ENCODE data around the gene HIC1.

- no peak for TF ChIP-seq CTCF (conservative IDR thresholded peaks at IDR 0.05 in 1 of 2, IDR thresholded peaks at IDR 0.05 in 1 of 2; ENCODE audit: extremely low read depth in 1 of 2, insufficient read depth in 1 of 2, low read depth in 1 of 2, low read length in 2 of 2)
- no peak for TF ChIP-seq EZH2 (IDR thresholded peaks at IDR 0.05; ENCODE audit: borderline replicate concordance, low read length)
These were observed 46.4 kb upstream of the HIC1 start for GRCh38 chr17:2008332-2009126.
